ENCODE measurements around the gene EIF1B. TPM values are rescaled to one million over a fixed set of nuclear protein-coding genes. Genes with fewer than 3 reads are reported as not detected.

EIF1B gene
- total RNA-seq, 1 experiment from 2014 or later: 10.0 TPM

GRCh38 chr3:40299130-40299720 is 10.3 kb upstream of the EIF1B start:
- Histone ChIP-seq H3K4me1 (ENCODE audit: insufficient read depth, low read length) (no peaks in the 10 kb centered on the region), H3K4me2 (ENCODE audit: low read length) (no peak overlapping the region), H3K9ac (ENCODE audit: low read length) (no peak overlapping the region), H4K20me1 (ENCODE audit: low read length) (no peaks in the 10 kb centered on the region), H3K79me2 (ENCODE audit: low read length) (no peaks in the 10 kb centered on the region), H3K27ac (ENCODE audit: low read length) (no peak overlapping the region), H3K4me3 (ENCODE audit: low read length) (no peak overlapping the region), H2AFZ (ENCODE audit: low read length) (no peak overlapping the region), H3K36me3 (ENCODE audit: low read depth, low read length) (no peaks in the 10 kb centered on the region), H3K9me3 (ENCODE audit: low read length) (no peaks in the 10 kb centered on the region), H3F3A (ENCODE audit: low read length, unreplicated experiment) (no peaks in the 10 kb centered on the region), H3K9me2 (replicated peaks; ENCODE audit: low read length) (no peaks in the 10 kb centered on the region), H3K27me3 (ENCODE audit: low read length) (no peaks in the 10 kb centered on the region)
- DNase-seq: no peak
- TF ChIP-seq EZH2 (IDR thresholded peaks at IDR 0.05; ENCODE audit: low read length, unreplicated experiment) (no peak), EZH2phosphoT487 (IDR thresholded peaks at IDR 0.05; ENCODE audit: borderline replicate concordance, low read length) (no peak), CTCF (conservative IDR thresholded peaks at IDR 0.05; ENCODE audit: low read depth, low read length) (no peak)
- intact Hi-C loops (cut with micrococcal nuclease): no loop called here
- CTCF ChIA-PET: no interaction called here
- ATAC-seq: no peak
- no TSS peak for BruUV-seq (replicated peaks)
- POLR2A ChIA-PET (ENCODE audit: unreplicated experiment): no interaction called here

GRCh38 chr3:40299721-40300335 is 9.7 kb upstream of the EIF1B start:
- no peak overlapping the region for H3K4me2 ChIP-seq (ENCODE audit: low read length)

More at GRCh38 chr3:40299721-40300335, 9.7 kb upstream of the EIF1B start:
- POLR2A ChIA-PET (ENCODE audit: unreplicated experiment): no interaction called here
- no peak overlapping the region for H3K4me3 ChIP-seq (ENCODE audit: low read length)
- no peaks in the 10 kb centered on the region for H3K79me2 ChIP-seq (ENCODE audit: low read length)
- no peaks in the 10 kb centered on the region for H3K9me3 ChIP-seq (ENCODE audit: low read length)
- intact Hi-C loops (cut with micrococcal nuclease): no loop called here
- H3F3A ChIP-seq (ENCODE audit: low read length, unreplicated experiment): no peaks in the 10 kb centered on the region
- no peak overlapping the region for H3K9ac ChIP-seq (ENCODE audit: low read length)
- no peaks in the 10 kb centered on the region for H3K9me2 ChIP-seq (replicated peaks; ENCODE audit: low read length)
- H3K27me3 ChIP-seq (ENCODE audit: low read length): no peaks in the 10 kb centered on the region
- TF ChIP-seq CTCF (conservative IDR thresholded peaks at IDR 0.05; ENCODE audit: low read depth, low read length) (no peak), EZH2 (IDR thresholded peaks at IDR 0.05; ENCODE audit: low read length, unreplicated experiment) (no peak), EZH2phosphoT487 (IDR thresholded peaks at IDR 0.05; ENCODE audit: borderline replicate concordance, low read length) (no peak)
- H2AFZ ChIP-seq (ENCODE audit: low read length): no peak overlapping the region
- no peaks in the 10 kb centered on the region for H3K36me3 ChIP-seq (ENCODE audit: low read depth, low read length)
- no peak overlapping the region for H3K27ac ChIP-seq (ENCODE audit: low read length)
- no peaks in the 10 kb centered on the region for H3K4me1 ChIP-seq (ENCODE audit: insufficient read depth, low read length)
- CTCF ChIA-PET: no interaction called here
- no peaks in the 10 kb centered on the region for H4K20me1 ChIP-seq (ENCODE audit: low read length)
- DNase-seq: no peak
- ATAC-seq: no peak
- BruUV-seq (replicated peaks): no TSS peak

Data from PC-3 (cell line).